ENCODE measurements around the gene LKAAEAR1. TPM values are rescaled to one million over a fixed set of nuclear protein-coding genes. Genes with fewer than 3 reads are reported as not detected.

LKAAEAR1 gene
- total and polyA plus RNA-seq, 9 of the 15 experiments (the other 6 are each of a cell fraction or from before 2014, with no cell fraction given): not detected

GRCh38 chr20:64062596-64063388 lies 21.4 kb downstream of the LKAAEAR1 start, which contains the start of gene TCEA2 (continued):
- TF ChIP-seq ZNF740 (CRISPR knock-in tag; IDR thresholded peaks at IDR 0.05): peak; percentile 35; the same call in 1 of the 2 replicates
- TF ChIP-seq ZNF740 (tag; IDR thresholded peaks at IDR 0.05): no peak
- TF ChIP-seq NRF1 (conservative IDR thresholded peaks at IDR 0.05 in 1 of 2, IDR thresholded peaks at IDR 0.05 in 1 of 2): peak; percentile 73 to 80; a peak in 3 of 4 replicates
- no peak for TF ChIP-seq ZNF57 (CRISPR knock-in tag; IDR thresholded peaks at IDR 0.05)
- no peak for TF ChIP-seq ZNF586 (CRISPR knock-in tag; conservative IDR thresholded peaks at IDR 0.05)
- no peak for TF ChIP-seq KDM2B (CRISPR knock-in tag; IDR thresholded peaks at IDR 0.05)
- TF ChIP-seq POLR3A (IDR thresholded peaks at IDR 0.05; ENCODE audit: borderline replicate concordance, extremely low read depth, insufficient read depth, insufficient read length): no peak
- TF ChIP-seq RUNX1 (IDR thresholded peaks at IDR 0.05; ENCODE audit: low read depth): no peak
- peak in 1 of 2 experiments; percentile 59 for TF ChIP-seq E2F6 (IDR thresholded peaks at IDR 0.05; ENCODE audit: borderline replicate concordance in 1 of 2, extremely low read depth in 1 of 2, insufficient read depth in 1 of 2, insufficient read length in 1 of 2, low read depth in 1 of 2, low read length in 1 of 2, poor library complexity in 1 of 2, severe bottlenecking in 1 of 2)
- TF ChIP-seq NFE2L1 (tag; IDR thresholded peaks at IDR 0.05; ENCODE audit: borderline replicate concordance, low read depth): no peak
- 0 out of 4 replicates have a peak, but pooled peaks of 1 of the 2 experiments have one; percentile 57 for TF ChIP-seq SRF (CRISPR knock-in tag; IDR thresholded peaks at IDR 0.05)
- no peak for TF ChIP-seq SNRNP70 (optimal IDR thresholded peaks at IDR 0.05; ENCODE audit: low read depth, low read length)
- TF ChIP-seq LARP7 (IDR thresholded peaks at IDR 0.05): no peak
- TF ChIP-seq FOXK1 (CRISPR knock-in tag; IDR thresholded peaks at IDR 0.05; ENCODE audit: borderline replicate concordance): no peak
- TF ChIP-seq SOX6 (IDR thresholded peaks at IDR 0.05): no peak
- peak; percentile 85 for TF ChIP-seq MAX (CRISPR knock-in tag; IDR thresholded peaks at IDR 0.05)
- no peak for TF ChIP-seq ZBTB33 (CRISPR knock-in tag; IDR thresholded peaks at IDR 0.05)
- no peak for TF ChIP-seq ZNF12 (CRISPR knock-in tag; IDR thresholded peaks at IDR 0.05)
- no peak for TF ChIP-seq CBX3 (IDR thresholded peaks at IDR 0.05; ENCODE audit: borderline replicate concordance in 1 of 2, low read length in 2 of 2)

All from K562 (cell line).